HEK293T (cell line): ENCODE data around the gene RAB8B.

Source experiments
- CTCF ChIA-PET: fragments of 350-600 bp; formaldehyde crosslinking; extraction: SDS; loops from one replicate; lab custom pipeline; 2021; ENCODE audit warnings: antibody characterized with exemption, inconsistent platforms; lab: Yijun Ruan, JAX
- POLR2A ChIA-PET: fragments of 350-600 bp; formaldehyde crosslinking; extraction: SDS; loops from one replicate; lab custom pipeline; 2020; ENCODE audit warnings: antibody characterized with exemption, inconsistent platforms; lab: Yijun Ruan, JAX
- DNase-seq: peaks from one replicate; pipeline ENCODE4 v3.0.0; 2012; ENCODE audit warnings: mixed read lengths; ENCODE audit errors: extremely low spot score
- ARNT ChIP-seq: fragments of 450-650 bp; IDR thresholded peaks from 2 replicates; pipeline ENCODE4 v1.6.1; 2017; ENCODE audit warnings: mild to moderate bottlenecking
- BHLHE40 ChIP-seq: fragments of 450-650 bp; IDR thresholded peaks from 2 replicates; pipeline ENCODE4 v1.6.1; 2016; ENCODE audit warnings: mild to moderate bottlenecking, moderate library complexity, borderline replicate concordance
- CTBP1 ChIP-seq: fragments of 450-650 bp; IDR thresholded peaks from 2 replicates; pipeline ENCODE4 v1.6.1; 2016; ENCODE audit warnings: borderline replicate concordance
- ELF4 ChIP-seq: fragments of 450-650 bp; IDR thresholded peaks from 2 replicates; pipeline ENCODE4 v1.6.1; 2017; ENCODE audit warnings: antibody characterized with exemption
- FOXA1 ChIP-seq: fragments of 450-650 bp; IDR thresholded peaks from 2 replicates; pipeline ENCODE4 v1.6.1; 2016; ENCODE audit warnings: mild to moderate bottlenecking
- FOXK2 ChIP-seq: fragments of 450-650 bp; IDR thresholded peaks from 2 replicates; pipeline ENCODE4 v1.6.1; 2016; ENCODE audit warnings: mild to moderate bottlenecking
- FOXM1 ChIP-seq: fragments of 450-650 bp; IDR thresholded peaks from 2 replicates; pipeline ENCODE4 v1.6.1; 2017; ENCODE audit warnings: mild to moderate bottlenecking, borderline replicate concordance
- HDGF ChIP-seq: fragments of 450-650 bp; IDR thresholded peaks from 2 replicates; pipeline ENCODE4 v1.6.1; 2017; ENCODE audit warnings: antibody characterized with exemption, borderline replicate concordance
- L3MBTL2 ChIP-seq: fragments of 450-650 bp; conservative IDR thresholded peaks from 2 replicates; pipeline ENCODE4 v1.6.1; 2016; ENCODE audit warnings: mild to moderate bottlenecking
- LEF1 ChIP-seq: fragments of 450-650 bp; IDR thresholded peaks from 2 replicates; pipeline ENCODE4 v1.6.1; 2017; ENCODE audit warnings: mild to moderate bottlenecking, borderline replicate concordance
- NFRKB ChIP-seq: fragments of 450-650 bp; IDR thresholded peaks from 2 replicates; pipeline ENCODE4 v1.6.1; 2016; ENCODE audit warnings: mild to moderate bottlenecking, moderate library complexity
- PKNOX1 ChIP-seq: fragments of 450-650 bp; IDR thresholded peaks from 2 replicates; pipeline ENCODE4 v1.6.1; 2016
- SP1 ChIP-seq: fragments of 450-650 bp; IDR thresholded peaks from 2 replicates; pipeline ENCODE4 v1.6.1; 2017
- SUZ12 ChIP-seq: fragments of 450-650 bp; IDR thresholded peaks from 2 replicates; pipeline ENCODE4 v1.6.1; 2016; ENCODE audit warnings: mild to moderate bottlenecking
- TARDBP ChIP-seq: fragments of 450-650 bp; IDR thresholded peaks from 2 replicates; pipeline ENCODE4 v1.6.1; 2016
- ZNF384 ChIP-seq: fragments of 450-650 bp; IDR thresholded peaks from 2 replicates; pipeline ENCODE4 v1.6.1; 2016

The RAB8B gene

GRCh38 chr15:63277038-63277892 is 87.9 kb downstream of the RAB8B start, which contains the start of gene APH1B:
APH1B (plus strand) TSS chr15:63277605; CDS start chr15:63277624, 19 bp downstream.
- ChIA-PET POLR2A (interaction anchor here (0.7 to 1.4 kb wide), 4 partner anchors 14 to 120 kb away, joined by 3 to 6 read pairs (median 4); partner anchors contain the start of gene RPS27L), CTCF (interaction anchor here (0.5 to 0.7 kb wide), 2 partner anchors 14 to 558 kb away, joined by 3 to 4 read pairs; no protein-coding TSS in a partner anchor)
- peak; percentile 63 for DNase-seq
- TF ChIP-seq LEF1 = no peak
- peak; percentile 59 for TF ChIP-seq L3MBTL2
- TF ChIP-seq ZNF384 = no peak

- POLR2A ChIA-PET = interaction anchor here (0.6 to 1.4 kb wide), 3 partner anchors 13 to 244 kb away, joined by 3 to 6 read pairs (median 3); partner anchors contain the start of gene RPS27L
- TF ChIP-seq FOXK2 (no peak), FOXM1 (no peak), ZNF384 (no peak), SUZ12 (no peak), NFRKB (no peak), ARNT (no peak), CTBP1 (no peak), LEF1 (no peak), L3MBTL2 (no peak), PKNOX1 (no peak), HDGF (no peak), TARDBP (no peak), ELF4 (no peak), SP1 (no peak), BHLHE40 (no peak), FOXA1 (no peak)
- CTCF ChIA-PET = interaction anchor here (0.6 kb wide), 1 partner anchor 362 kb away, joined by 4 read pairs; no protein-coding TSS in a partner anchor
- no peak for DNase-seq
Observed at GRCh38 chr15:63277893-63278456, 88.6 kb downstream of the RAB8B start.

GRCh38 chr15:63283126-63283525 is 93.7 kb downstream of the RAB8B start:
- ChIA-PET POLR2A (no interaction called here), CTCF (no interaction called here)
- TF ChIP-seq FOXK2 (no peak), BHLHE40 (no peak), ELF4 (no peak)
- no peak for DNase-seq

GRCh38 chr15:63284335-63284734 is 94.9 kb downstream of the RAB8B start:
- no peak for DNase-seq
- CTCF ChIA-PET = no interaction called here
- POLR2A ChIA-PET = no interaction called here
- TF ChIP-seq ZNF384 = no peak
- no peak for TF ChIP-seq BHLHE40
- no peak for TF ChIP-seq CTBP1
- no peak for TF ChIP-seq ELF4
- TF ChIP-seq TARDBP = no peak
- TF ChIP-seq LEF1 = no peak
- TF ChIP-seq FOXK2 = no peak
- no peak for TF ChIP-seq L3MBTL2
- no peak for TF ChIP-seq FOXA1
- TF ChIP-seq SP1 = no peak
- no peak for TF ChIP-seq NFRKB
- TF ChIP-seq FOXM1 = no peak
- TF ChIP-seq SUZ12 = no peak
- TF ChIP-seq HDGF = no peak

GRCh38 chr15:63287109-63287508 is 97.7 kb downstream of the RAB8B start:
- POLR2A ChIA-PET = no interaction called here
- TF ChIP-seq ARNT = no peak
- TF ChIP-seq HDGF = no peak
- TF ChIP-seq SP1 = no peak
- TF ChIP-seq BHLHE40 = no peak
- TF ChIP-seq SUZ12 = no peak
- TF ChIP-seq FOXM1 = no peak
- no peak for TF ChIP-seq ZNF384
- TF ChIP-seq CTBP1 = no peak
- no peak for TF ChIP-seq FOXK2
- no peak for TF ChIP-seq ELF4
- TF ChIP-seq LEF1 = no peak
- no peak for TF ChIP-seq NFRKB
- no peak for TF ChIP-seq TARDBP
- no peak for TF ChIP-seq PKNOX1
- TF ChIP-seq FOXA1 = no peak
- no peak for TF ChIP-seq L3MBTL2
- CTCF ChIA-PET = no interaction called here
- DNase-seq = no peak

GRCh38 chr15:63288342-63288741 is 98.9 kb downstream of the RAB8B start:
- TF ChIP-seq ZNF384 (no peak), PKNOX1 (no peak), LEF1 (no peak), ARNT (no peak), FOXK2 (no peak), NFRKB (no peak), L3MBTL2 (no peak), FOXA1 (no peak), CTBP1 (no peak), HDGF (no peak), TARDBP (no peak)
- ChIA-PET CTCF (interaction anchor here (0.7 kb wide), 1 partner anchor 161 kb away, joined by 3 read pairs; no protein-coding TSS in a partner anchor), POLR2A (no interaction called here)
- DNase-seq = no peak
